Measurements from ENCODE around the gene PCDHA9.
"Not testable (repeated sequence)": the region's sequence is repeated elsewhere in the genome, so short reads cannot be mapped to it uniquely, and the experiment has no call there.

Gene PCDHA9, protein sequence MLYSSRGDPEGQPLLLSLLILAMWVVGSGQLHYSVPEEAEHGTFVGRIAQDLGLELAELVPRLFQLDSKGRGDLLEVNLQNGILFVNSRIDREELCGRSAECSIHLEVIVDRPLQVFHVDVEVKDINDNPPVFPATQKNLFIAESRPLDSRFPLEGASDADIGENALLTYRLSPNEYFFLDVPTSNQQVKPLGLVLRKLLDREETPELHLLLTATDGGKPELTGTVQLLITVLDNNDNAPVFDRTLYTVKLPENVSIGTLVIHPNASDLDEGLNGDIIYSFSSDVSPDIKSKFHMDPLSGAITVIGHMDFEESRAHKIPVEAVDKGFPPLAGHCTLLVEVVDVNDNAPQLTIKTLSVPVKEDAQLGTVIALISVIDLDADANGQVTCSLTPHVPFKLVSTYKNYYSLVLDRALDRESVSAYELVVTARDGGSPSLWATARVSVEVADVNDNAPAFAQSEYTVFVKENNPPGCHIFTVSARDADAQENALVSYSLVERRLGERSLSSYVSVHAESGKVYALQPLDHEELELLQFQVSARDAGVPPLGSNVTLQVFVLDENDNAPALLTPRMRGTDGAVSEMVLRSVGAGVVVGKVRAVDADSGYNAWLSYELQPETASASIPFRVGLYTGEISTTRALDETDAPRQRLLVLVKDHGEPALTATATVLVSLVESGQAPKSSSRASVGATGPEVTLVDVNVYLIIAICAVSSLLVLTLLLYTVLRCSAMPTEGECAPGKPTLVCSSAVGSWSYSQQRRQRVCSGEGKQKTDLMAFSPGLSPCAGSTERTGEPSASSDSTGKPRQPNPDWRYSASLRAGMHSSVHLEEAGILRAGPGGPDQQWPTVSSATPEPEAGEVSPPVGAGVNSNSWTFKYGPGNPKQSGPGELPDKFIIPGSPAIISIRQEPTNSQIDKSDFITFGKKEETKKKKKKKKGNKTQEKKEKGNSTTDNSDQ

DNA sequence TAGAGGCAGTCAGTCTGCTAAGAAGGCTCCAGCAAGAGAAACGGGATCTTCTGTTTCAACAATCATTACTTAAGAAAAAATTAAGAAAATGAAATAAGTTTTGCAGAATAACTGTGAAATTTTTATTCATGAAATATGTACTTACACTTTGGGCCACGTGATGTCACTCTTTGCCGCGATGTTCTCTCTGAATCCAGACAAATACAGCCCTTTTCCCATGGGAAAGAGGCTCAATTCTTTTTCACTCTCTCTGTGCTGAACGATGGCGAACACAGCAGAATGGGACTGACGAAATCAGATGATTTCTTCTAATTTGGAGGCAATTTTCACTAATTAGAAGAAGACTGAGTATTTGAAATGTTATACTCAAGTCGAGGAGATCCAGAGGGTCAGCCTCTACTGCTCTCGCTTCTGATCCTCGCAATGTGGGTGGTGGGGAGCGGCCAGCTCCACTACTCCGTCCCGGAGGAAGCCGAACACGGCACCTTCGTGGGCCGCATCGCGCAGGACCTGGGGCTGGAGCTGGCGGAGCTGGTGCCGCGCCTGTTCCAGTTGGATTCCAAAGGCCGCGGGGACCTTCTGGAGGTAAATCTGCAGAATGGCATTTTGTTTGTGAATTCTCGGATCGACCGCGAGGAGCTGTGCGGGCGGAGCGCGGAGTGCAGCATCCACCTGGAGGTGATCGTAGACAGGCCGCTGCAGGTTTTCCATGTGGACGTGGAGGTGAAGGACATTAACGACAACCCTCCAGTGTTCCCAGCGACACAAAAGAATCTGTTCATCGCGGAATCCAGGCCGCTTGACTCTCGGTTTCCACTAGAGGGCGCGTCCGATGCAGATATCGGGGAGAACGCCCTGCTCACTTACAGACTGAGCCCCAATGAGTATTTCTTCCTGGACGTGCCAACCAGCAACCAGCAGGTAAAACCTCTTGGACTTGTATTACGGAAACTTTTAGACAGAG is at the start of gene PCDHA9:
Gene PCDHA9 (plus strand): TSS at position 244 of the 964 bp plus-strand sequence. CDS start 114 bp downstream, at position 358.
- not testable (repeated sequence) for DNase-seq

DNA sequence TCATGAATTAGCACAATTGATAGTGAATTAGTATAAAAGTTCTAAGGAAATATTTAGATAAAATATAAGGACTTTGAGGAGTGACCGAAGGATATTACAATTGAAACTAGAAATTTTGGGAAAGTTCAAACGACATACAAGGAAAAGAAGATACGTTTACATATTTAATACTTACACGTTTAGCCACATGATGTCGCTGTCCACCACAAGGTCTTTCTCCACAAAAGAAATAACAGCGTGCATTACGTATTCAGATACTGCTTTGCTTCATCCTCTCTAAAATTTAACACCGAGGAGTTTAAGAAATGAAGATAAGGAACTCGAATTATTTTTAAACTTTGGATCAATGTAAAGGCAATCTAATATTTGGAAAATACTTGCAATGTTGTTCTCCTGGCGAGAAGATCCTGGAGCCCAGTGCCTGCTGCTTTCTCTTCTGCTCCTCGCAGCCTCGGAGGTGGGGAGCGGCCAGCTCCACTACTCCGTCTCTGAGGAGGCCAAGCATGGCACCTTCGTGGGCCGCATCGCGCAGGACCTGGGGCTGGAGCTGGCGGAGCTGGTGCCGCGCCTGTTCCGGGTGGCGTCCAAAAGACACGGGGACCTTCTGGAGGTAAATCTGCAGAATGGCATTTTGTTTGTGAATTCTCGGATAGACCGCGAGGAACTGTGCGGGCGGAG is 47.2 kb upstream of the PCDHA9 start, which contains the start of gene PCDHA3:
Gene PCDHA3 (plus strand): TSS at position 242 of the 678 bp plus-strand sequence.
- no peak for DNase-seq

DNA sequence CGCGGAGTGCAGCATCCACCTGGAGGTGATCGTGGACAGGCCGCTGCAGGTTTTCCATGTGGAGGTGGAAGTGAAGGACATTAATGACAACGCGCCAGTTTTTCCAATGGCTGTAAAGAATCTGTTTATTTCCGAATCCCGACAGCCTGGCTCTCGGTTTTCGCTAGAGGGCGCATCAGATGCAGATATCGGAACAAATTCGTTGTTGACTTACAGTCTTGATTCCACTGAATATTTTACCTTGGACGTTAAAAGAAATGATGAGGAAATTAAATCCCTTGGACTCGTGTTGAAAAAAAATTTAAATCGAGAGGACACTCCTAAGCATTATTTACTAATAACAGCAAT is 46.7 kb upstream of the PCDHA9 start:
- no peak for DNase-seq

DNA sequence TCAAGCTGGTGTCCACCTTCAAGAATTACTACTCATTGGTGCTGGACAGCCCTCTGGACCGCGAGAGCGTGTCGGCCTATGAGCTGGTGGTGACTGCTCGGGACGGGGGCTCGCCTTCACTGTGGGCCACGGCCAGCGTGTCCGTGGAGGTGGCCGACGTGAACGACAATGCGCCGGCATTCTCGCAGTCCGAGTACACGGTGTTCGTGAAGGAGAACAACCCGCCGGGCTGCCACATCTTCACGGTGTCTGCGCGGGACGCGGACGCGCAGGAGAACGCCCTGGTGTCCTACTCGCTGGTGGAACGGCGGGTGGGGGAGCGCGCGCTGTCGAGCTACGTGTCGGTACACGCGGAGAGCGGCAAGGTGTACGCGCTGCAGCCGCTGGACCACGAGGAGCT is 45.8 kb upstream of the PCDHA9 start:
- not testable (repeated sequence) for DNase-seq

DNA sequence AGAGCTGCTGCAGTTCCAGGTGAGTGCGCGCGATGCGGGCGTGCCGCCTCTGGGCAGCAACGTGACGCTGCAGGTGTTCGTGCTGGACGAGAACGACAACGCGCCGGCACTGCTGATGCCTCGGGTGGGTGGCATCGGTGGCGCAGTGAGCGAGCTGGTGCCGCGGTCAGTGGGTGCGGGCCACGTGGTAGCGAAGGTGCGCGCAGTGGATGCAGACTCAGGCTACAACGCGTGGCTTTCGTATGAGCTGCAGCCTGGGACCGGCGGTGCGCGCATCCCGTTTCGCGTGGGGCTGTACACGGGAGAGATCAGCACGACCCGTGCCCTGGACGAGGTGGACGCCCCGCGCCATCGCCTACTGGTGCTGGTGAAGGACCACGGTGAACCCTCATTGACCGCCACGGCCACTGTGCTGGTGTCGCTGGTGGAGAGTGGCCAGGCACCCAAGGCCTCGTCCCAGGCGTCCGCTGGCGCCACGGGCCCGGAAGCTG is 45.4 kb upstream of the PCDHA9 start:
- no peak for DNase-seq

DNA sequence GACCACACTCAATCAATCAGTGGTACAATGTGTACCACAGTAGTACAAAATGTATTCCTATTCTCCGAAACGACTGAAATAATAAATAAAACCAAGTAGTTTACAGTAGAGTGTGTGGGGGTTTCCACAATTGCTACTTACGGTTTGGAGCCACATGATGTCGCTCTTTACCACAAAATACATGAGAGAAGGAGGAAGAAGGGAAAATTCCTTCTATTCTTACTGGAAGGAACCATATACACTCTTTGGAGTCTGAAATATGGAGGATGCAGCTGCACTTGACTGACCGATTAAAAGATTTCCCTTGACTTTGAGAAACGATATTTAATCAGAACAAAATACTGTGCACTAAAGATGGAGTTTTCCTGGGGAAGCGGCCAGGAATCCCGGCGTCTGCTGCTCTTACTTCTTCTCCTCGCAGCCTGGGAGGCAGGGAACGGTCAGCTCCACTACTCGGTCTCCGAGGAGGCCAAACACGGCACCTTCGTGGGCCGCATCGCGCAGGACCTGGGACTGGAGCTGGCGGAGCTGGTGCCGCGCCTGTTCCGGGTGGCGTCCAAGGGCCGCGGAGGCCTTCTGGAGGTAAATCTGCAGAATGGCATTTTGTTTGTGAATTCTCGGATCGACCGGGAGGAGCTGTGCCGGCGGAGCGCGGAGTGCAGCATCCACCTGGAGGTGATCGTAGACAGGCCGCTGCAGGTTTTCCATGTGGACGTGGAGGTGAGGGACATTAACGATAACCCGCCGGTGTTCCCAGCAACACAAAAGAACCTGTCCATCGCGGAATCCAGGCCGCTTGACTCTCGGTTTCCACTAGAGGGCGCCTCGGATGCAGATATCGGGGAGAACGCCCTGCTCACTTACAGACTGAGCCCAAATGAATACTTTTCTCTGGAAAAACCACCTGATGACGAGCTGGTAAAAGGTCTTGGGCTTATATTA is 41.1 kb upstream of the PCDHA9 start, which contains the start of gene PCDHA4:
Gene PCDHA4 (plus strand): TSS at position 235 of the 942 bp plus-strand sequence.
- DNase-seq = no peak

DNA sequence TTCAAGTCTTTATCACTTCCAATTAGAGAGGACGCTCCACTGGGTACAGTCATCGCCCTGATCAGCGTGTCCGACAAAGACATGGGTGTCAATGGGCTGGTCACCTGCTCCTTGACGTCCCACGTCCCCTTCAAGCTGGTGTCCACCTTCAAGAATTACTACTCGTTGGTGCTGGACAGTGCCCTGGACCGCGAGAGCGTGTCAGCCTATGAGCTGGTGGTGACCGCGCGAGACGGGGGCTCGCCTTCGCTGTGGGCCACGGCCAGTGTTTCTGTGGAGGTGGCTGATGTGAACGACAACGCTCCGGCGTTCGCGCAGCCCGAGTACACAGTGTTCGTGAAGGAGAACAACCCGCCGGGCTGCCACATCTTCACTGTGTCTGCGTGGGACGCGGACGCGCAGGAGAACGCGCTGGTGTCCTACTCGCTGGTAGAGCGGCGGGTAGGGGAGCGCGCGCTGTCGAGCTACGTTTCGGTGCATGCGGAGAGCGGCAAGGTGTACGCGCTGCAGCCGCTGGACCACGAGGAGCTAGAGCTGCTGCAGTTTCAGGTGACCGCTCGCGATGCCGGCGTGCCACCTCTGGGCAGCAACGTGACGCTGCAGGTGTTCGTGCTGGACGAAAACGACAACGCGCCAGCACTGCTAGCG is 39.8 kb upstream of the PCDHA9 start:
- DNase-seq = not testable (repeated sequence)

DNA sequence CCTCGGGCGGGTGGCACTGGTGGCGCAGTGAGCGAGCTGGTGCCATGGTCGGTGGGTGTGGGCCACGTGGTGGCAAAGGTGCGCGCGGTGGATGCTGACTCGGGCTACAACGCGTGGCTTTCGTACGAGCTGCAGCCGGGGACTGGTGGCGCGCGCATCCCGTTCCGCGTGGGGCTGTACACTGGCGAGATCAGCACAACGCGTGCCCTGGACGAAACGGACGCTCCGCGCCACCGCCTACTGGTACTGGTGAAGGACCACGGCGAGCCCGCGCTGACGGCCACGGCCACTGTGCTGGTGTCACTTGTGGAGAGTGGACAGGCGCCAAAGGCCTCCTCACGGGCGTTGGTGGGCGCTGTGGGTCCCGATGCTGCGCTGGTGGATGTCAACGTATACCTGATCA is 39.3 kb upstream of the PCDHA9 start:
- DNase-seq = no peak

DNA sequence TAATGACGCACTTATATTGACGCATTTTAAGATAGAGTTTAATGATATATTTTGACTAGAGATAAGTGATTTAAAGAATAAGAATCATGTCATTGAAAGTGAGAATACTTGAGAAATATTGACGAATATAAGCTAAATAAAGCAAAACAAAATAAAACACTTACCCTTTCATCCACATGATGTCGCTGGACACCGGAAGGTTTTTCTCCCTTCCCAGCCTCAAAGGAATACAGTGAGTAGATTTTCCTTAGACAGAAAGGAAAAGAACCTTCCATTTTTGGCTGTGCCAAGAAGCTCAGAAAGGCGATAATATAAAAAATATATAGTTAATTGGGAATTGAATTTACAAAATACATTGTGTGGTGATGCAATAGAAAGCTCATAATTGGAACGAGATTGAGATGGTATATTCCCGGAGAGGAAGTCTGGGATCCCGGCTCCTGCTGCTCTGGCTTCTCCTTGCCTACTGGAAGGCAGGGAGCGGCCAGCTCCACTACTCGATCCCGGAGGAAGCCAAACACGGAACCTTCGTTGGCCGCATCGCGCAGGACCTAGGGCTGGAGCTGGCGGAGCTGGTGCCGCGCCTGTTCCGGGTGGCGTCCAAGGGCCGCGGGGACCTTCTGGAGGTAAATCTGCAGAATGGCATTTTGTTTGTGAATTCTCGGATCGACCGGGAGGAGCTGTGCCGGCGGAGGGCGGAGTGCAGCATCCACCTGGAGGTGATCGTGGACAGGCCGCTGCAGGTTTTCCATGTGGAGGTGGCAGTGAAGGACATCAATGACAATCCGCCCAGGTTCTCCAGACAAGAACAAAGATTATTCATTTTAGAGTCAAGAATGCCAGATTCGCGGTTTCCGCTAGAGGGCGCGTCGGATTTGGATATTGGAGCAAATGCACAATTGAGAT is 26.6 kb upstream of the PCDHA9 start, which contains the start of gene PCDHA5:
Gene PCDHA5 (plus strand): TSS at position 239 of the 906 bp plus-strand sequence.
- no peak for DNase-seq

DNA sequence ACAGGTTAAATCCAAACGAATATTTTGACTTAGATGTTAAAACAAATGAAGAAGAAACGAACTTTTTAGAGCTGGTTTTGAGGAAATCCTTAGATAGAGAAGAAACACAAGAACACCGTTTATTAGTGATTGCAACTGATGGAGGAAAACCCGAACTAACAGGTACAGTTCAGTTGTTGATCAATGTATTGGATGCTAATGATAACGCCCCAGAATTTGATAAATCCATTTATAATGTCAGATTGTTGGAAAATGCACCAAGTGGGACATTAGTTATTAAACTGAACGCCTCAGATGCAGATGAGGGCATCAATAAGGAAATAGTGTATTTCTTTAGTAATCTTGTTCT is 25.9 kb upstream of the PCDHA9 start:
- no peak for DNase-seq

DNA sequence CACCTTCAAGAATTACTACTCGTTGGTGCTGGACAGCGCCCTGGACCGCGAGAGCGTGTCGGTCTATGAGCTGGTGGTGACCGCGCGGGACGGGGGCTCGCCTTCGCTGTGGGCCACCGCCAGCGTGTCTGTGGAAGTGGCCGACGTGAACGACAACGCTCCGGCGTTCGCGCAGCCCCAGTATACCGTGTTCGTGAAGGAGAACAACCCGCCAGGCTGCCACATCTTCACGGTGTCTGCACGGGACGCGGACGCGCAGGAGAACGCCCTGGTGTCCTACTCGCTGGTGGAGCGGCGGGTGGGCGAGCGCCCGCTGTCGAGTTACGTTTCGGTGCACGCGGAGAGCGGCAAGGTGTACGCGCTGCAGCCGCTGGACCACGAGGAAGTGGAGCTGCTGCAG is 25.2 kb upstream of the PCDHA9 start:
- DNase-seq = not testable (repeated sequence)

DNA sequence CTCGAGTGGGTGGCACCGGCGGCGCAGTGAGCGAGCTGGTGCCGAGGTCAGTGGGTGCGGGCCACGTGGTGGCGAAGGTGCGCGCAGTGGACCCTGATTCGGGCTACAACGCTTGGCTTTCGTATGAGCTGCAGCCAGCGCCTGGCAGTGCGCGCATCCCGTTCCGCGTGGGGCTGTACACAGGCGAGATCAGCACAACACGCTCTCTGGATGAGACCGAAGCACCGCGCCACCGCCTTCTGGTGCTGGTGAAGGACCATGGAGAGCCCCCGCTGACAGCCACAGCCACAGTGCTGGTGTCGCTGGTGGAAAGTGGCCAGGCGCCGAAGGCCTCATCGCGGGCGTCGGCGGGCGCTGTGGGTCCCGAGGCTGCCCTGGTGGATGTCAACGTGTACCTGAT is 24.7 kb upstream of the PCDHA9 start:
- no peak for DNase-seq

DNA sequence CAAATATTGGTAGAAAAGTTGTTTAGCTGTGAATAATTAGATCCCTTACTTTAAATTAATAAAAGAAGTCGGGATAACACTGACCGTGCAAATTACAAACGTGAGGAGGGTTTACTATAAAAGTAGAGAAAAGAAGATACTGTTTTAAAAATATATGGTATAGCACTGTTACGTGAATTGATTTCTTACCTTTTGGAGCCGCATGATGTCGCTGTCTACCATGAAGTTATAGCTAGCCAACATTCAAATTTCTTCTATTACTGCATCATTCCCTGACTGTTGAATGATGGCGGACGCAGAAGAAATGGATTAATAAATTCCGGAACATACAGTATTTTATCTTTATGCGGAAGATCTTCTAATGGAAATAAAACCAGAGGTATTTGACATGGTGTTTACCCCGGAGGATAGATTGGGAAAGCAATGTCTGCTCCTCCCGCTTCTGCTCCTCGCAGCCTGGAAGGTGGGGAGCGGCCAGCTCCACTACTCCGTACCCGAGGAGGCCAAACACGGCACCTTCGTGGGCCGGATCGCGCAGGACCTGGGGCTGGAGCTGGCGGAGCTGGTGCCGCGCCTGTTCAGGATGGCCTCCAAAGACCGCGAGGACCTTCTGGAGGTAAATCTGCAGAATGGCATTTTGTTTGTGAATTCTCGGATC is 20.3 kb upstream of the PCDHA9 start, which contains the start of gene PCDHA6:
Gene PCDHA6 (plus strand): TSS at position 257 of the 658 bp plus-strand sequence. CDS start 132 bp downstream, at position 389.
- DNase-seq = no peak

DNA sequence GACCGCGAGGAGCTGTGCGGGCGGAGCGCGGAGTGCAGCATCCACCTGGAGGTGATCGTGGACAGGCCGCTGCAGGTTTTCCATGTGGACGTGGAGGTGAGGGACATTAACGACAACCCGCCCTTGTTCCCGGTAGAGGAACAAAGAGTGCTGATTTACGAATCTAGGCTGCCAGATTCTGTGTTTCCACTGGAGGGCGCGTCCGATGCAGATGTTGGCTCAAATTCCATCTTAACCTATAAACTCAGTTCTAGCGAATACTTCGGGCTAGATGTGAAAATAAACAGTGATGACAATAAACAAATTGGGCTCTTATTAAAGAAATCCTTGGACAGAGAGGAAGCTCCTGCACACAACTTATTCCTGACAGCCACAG is 19.8 kb upstream of the PCDHA9 start:
- no peak for DNase-seq

DNA sequence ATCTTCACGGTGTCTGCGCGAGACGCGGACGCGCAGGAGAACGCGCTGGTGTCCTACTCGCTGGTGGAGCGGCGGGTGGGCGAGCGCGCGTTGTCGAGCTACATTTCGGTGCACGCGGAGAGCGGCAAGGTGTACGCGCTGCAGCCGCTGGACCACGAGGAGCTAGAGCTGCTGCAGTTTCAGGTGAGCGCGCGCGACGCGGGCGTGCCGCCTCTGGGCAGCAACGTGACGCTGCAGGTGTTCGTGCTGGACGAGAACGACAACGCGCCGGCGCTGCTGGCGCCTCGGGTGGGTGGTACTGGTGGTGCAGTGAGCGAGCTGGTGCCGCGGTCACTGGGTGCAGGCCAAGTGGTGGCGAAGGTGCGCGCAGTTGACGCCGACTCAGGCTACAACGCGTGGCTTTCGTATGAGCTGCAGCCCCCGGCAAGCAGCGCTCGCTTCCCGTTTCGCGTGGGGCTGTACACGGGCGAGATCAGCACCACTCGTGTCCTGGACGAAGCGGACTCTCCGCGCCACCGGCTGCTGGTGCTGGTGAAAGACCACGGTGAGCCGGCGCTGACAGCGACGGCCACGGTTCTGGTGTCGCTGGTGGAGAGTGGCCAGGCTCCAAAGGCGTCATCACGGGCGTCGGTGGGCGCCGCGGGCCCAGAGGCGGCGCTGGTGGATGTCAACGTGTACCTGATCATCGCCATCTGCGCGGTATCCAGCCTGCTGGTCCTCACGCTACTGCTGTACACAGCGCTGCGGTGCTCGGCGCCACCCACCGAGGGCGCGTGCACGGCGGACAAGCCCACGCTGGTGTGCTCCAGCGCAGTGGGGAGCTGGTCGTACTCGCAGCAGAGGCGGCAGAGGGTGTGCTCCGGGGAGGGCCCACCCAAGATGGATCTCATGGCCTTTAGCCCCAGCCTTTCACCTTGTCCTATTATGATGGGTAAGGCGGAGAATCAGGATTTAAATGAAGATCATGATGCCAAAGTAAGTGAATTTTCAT is 18.4 kb upstream of the PCDHA9 start:
- DNase-seq = not testable (repeated sequence)

DNA sequence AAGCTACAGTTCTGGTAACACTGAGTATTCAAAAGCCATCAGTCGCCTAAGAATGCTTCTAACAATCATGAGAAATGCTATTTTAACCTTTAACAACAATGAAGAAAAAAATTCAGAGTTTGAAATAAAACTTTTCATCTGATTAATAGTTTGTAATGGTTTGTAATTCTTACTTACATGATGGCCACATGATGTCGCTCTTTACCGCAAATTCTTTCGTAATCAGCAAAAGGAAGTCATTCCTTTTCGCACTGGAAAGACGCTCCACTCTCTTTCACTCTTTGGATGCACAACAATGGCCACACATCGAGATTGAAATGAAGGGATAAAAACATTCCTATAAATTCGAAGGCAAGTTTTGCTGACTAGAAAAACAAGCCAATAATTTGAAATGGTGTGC is 14.2 kb upstream of the PCDHA9 start, which contains the start of gene PCDHA7:
Gene PCDHA7 (plus strand): TSS at position 277 of the 400 bp plus-strand sequence. CDS start 115 bp downstream, at position 392.
- no peak for DNase-seq
